SIG-M5 treated with dmso at 0.1 percent for 504 hours (cell line): ENCODE data around the gene VN1R5.
"Not testable (repeated sequence)": the region's sequence is repeated elsewhere in the genome, so short reads cannot be mapped to it uniquely, and the experiment has no call there.

Experiments used
- DNase-seq: peaks from one replicate; lab custom pipeline; 2025; ENCODE audit not compliant: unreplicated experiment; lab: John Stamatoyannopoulos, UW

Gene VN1R5

GRCh38 chr1:247270003-247270402, 14.1 kb downstream of the VN1R5 start:
- DNase-seq = no peak

DNA sequence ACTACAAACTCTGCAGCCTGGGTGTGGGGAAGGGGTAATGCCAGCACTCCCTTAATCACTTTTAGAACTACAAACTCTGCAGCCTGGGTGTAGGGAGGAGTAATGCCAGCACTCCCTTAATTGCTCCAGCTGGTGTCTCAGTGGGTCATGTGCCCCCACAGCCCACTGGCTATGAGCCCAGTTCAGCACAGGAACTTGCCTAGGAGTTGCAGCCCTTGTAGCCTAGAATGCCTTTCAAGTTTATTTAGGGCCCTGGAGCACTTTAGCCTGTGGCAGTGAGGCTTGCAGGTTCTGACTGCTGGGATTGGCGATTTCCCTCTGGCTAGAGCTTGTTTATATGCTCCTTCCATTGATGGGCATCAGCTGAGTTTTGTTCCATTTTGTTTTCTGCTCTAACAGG, 17.1 kb downstream of the VN1R5 start:
- DNase-seq = no peak

GRCh38 chr1:247274605-247275256, 18.9 kb downstream of the VN1R5 start:
- no peak for DNase-seq

- no peak for DNase-seq
These were observed 21.3 kb downstream of the VN1R5 start for GRCh38 chr1:247277191-247277590.

DNA sequence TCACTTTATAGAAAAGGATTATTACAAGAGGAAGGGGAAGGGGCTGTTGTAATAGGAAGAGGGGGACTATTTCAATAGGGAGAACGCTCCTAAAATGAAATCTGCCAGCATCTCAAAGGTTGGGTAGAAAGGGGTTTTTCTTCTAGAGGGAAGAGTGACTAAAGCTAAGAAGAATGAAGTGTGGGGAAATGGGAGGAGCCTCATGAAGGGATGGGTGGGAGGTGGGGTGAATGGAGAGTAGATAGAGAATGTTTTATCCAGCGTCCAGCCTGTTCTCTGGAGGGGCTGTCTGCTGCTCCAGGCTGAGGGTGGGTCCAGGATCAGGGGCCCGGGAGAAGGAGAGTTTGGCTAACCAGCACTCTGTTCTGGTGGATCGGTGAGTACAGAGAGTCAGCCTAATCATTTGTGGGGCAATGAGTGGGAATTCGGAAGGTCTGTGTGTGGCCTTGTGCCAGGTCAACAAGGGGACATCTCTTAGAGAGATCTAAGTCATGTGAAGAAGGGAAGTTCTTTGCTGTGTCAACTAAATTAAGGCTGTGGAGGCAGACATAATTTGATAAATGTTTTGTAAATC, 25.2 kb downstream of the VN1R5 start:
- DNase-seq = no peak

DNA sequence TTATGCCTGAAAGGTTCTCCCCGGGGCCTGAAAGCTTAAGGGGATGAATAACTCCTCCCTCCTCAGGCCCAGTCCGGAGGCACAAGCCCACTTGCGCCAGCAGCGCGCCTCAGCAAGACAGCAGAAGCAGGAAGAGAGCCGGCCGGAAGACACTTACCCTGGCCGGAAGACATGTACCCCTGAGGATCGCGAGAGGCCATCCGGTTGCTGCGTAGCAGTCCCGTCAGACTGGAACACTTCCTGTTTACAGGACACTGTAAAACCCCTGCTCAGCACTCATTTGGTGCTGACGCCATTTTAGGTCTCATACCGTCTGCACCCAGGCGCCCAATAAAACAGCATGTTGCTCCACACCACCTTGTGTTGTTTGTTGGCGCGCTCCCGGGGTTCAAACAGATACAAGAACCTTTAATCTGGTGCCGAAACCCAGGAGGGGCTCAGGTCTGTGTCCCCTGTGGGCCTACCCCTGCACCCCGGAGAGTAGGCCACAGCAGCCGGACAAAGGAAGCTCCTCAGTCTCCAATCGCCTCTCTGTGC, 30.3 kb downstream of the VN1R5 start:
- no peak for DNase-seq

GRCh38 chr1:247287460-247287859, 31.6 kb downstream of the VN1R5 start:
- no peak for DNase-seq

DNA sequence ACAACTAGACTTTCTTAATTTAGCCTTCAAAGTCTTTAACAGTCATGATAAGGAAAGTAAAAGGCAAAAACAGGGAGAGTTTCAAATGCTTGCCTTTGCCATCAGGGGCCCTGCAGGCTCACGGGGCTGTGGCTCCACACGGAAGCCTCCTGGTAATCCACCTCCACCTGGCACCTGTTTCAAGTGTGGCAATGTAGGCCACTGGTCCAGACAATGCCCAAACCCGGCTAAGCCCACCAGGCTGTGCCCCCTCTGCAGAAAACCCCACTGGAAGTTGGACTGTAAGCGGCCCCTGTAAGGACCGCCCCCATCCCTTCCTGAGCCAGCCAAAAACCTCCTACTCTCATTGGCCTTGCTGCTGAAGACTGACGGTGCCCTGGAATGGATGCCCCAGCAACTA, 32.5 kb downstream of the VN1R5 start:
- DNase-seq = no peak

DNA sequence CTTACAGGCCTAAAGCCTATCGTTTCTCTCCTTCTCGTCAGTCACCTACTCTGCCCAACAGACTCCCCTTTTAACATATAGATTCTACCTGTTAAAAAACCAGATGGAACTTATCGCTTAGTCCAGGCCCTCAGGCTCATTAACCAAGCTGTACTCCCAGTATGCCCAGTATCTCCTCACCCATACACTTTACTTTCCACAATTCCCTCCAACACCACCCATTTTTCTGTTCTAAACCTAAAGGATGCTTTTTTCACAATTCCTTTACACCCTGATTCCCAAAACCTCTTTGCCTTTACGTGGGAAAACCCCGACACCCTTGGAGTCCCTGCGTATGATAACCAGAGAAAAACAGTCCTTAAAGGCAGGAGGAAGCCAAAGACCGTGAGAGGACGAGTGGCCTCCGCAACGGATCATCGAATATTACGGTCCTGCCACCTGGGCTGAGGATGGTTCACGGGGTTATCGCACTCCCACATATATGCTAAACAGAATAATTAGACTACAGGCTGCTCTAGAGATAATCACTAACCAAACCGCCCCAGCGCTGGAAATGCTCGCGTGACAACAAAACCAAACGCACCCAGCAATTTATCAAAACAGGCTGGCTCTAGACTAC, 33.5 kb downstream of the VN1R5 start:
- DNase-seq = not testable (repeated sequence)

DNA sequence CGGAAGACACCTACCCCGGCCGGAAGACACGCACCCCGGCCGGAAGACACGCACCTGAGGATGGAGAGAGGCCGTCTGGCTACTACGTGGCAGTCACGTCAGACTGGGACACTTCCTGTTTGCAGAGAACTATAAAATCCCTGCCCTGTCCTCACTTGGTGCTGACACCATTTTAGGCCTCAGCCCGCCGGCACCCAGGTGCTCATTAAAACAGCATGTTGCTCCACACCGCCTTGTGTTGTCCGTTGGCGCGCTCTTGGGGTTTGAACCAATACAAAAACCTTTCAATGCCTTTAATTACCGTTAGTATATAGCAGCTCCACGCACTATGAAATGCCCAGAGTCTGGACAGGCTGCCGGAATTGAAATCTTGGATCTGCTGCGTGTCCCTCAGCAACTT, 34.7 kb downstream of the VN1R5 start:
- DNase-seq = no peak

- DNase-seq = no peak
These were observed 35.3 kb downstream of the VN1R5 start for GRCh38 chr1:247291161-247291560.

GRCh38 chr1:247291833-247292561, 36.1 kb downstream of the VN1R5 start:
- no peak for DNase-seq

DNA sequence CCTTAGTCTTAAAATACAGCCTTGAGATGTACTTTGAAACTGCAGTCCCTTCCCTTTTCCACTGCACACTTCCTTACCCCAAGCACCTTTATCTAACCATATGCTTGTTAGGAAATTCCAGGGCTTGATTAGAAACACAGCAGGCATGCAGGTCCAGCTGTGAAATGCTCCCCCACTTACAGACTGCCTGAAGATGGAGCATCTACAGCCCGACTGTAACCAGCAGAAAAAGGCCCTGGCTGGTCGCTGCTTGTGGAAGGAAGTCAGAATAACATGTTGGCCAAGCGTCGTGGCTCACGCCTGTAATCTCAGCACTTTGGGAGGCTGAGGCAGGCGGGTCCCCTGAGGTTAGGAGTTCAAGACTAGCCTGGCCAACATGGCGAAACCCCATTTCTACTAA, 37.2 kb downstream of the VN1R5 start:
- no peak for DNase-seq

DNA sequence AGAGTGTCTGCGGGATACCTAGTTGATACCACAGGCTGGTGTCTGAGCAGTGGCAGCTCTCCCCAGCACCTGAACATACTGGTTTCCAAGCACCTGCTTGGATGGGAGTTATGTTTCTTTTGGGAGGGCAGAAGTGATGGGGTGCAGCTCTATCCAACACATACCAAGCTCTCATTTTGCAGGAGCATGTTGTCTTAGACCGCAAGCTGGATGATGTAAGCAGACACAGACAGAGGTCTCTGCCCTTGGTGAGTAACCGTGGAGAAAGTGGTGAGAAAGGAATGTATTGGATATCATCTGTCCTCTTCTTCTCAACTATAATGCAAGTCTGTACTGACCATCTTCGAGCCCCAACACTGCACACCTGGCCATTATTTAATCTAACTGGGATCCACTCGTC, 38.4 kb downstream of the VN1R5 start:
- DNase-seq = no peak

GRCh38 chr1:247295274-247295684, 39.4 kb downstream of the VN1R5 start:
- DNase-seq = no peak

DNA sequence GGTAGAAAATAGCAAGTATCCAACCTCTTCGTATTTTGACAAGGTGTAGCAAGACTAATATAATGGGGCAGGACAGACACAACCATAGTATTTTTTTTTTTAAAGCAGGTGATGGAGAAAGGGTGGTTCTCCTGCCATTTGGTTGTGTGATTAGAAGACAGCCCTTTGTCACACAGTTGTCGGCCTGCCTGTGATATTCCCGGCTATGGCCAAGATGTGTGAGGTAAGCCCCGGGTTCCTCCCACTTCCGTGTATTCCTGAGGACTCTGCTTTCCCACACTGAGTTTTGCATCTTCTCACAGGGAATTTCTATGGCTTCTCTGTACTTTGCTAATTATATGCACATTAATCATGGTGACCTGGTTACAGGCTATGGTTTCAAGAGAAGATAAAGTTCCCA, 39.9 kb downstream of the VN1R5 start:
- no peak for DNase-seq

- no peak for DNase-seq
These were observed 40.8 kb downstream of the VN1R5 start for GRCh38 chr1:247296599-247297180.

- DNase-seq = no peak
These were observed 41.6 kb downstream of the VN1R5 start for GRCh38 chr1:247297263-247298123.

DNA sequence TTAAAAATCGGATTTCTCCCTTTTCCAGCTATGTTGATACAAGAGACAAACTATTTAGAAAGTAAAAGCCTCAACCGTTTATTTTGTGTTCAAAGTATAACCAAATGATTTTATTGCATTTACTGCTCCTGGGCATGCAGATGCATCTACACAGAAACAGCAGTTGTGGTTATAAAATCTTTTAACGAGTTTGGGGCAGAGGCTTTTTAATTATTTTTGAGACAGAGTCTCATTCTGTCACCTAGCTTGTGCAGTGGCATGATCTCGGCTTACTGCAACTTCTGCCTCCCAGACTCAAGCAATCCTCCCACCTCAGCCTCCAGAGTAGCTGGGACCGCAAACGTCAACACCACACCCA, 42.2 kb downstream of the VN1R5 start:
- DNase-seq = no peak

GRCh38 chr1:247298701-247299100, 42.8 kb downstream of the VN1R5 start:
- no peak for DNase-seq
